Hematopoietic multipotent progenitor cell (in vitro differentiated cells): ENCODE data around the gene TPK1. TPM values are rescaled to one million over a fixed set of nuclear protein-coding genes. Genes with fewer than 3 reads are reported as not detected.
A peak's percentile ranks its signal among the peaks of the same experiment; 100 is the strongest.
"Not testable (repeated sequence)": the region's sequence is repeated elsewhere in the genome, so short reads cannot be mapped to it uniquely, and the experiment has no call there.

Experiments used
- DNase-seq, 3 donors: peaks; one replicate each; pipeline ENCODE4 v3.0.0-alpha.2; 2011 to 2015; ENCODE audit warnings: low read depth in 2 of 3, low spot score in 2 of 3
- total RNA-seq: library from RNA; depleted of rRNA; stranded (reverse); fragments of >200 nt; gene quantifications from one replicate; pipeline ENCODE4 v1.2.3, GENCODE V29; 2012

Gene TPK1
- total RNA-seq, 1 donor = 23.4 TPM

GRCh38 chr7:144782883-144783282, 53.0 kb downstream of the TPK1 start:
- DNase-seq = no peak

- DNase-seq = no peak
Measured at GRCh38 chr7:144780071-144780608, 55.7 kb downstream of the TPK1 start.

- DNase-seq = not testable (repeated sequence)
Measured at GRCh38 chr7:144777889-144778288, 58.0 kb downstream of the TPK1 start.

- DNase-seq = no peak
Measured at GRCh38 chr7:144777005-144777839, 58.6 kb downstream of the TPK1 start.

- no peak for DNase-seq
Measured at GRCh38 chr7:144776447-144776846, 59.4 kb downstream of the TPK1 start.

- DNase-seq = no peak
Measured at GRCh38 chr7:144775749-144776148, 60.1 kb downstream of the TPK1 start.

GRCh38 chr7:144771927-144772326, 63.9 kb downstream of the TPK1 start:
- DNase-seq = no peak

- peak in 1 of 3 donors; percentile 63 for DNase-seq
Measured at GRCh38 chr7:144771174-144771573, 64.7 kb downstream of the TPK1 start.

- DNase-seq = no peak
Measured at GRCh38 chr7:144769352-144769751, 66.5 kb downstream of the TPK1 start.

GRCh38 chr7:144768633-144769032, 67.2 kb downstream of the TPK1 start:
- no peak for DNase-seq

GRCh38 chr7:144763291-144763690, 72.6 kb downstream of the TPK1 start:
- no peak for DNase-seq

- no peak for DNase-seq
Measured at GRCh38 chr7:144762853-144763252, 73.0 kb downstream of the TPK1 start.

GRCh38 chr7:144761493-144761892, 74.4 kb downstream of the TPK1 start:
- DNase-seq = no peak

GRCh38 chr7:144759653-144760052, 76.2 kb downstream of the TPK1 start:
- DNase-seq = no peak

GRCh38 chr7:144747936-144748335, 87.9 kb downstream of the TPK1 start:
- no peak for DNase-seq

GRCh38 chr7:144738708-144739314, 97.0 kb downstream of the TPK1 start:
- peak; percentile 5 to 59 (median 26) for DNase-seq

GRCh38 chr7:144738146-144738545, 97.7 kb downstream of the TPK1 start:
- DNase-seq = no peak

- DNase-seq = no peak
Measured at GRCh38 chr7:144736880-144737493, 98.9 kb downstream of the TPK1 start.

GRCh38 chr7:144735505-144736276, 100.2 kb downstream of the TPK1 start:
- DNase-seq = no peak

- no peak for DNase-seq
Measured at GRCh38 chr7:144731661-144732351, 104.0 kb downstream of the TPK1 start.
